CD8-positive, alpha-beta memory T cell (primary cell): Measurements from ENCODE around the gene C1D. TPM values are rescaled to one million over a fixed set of nuclear protein-coding genes. Genes with fewer than 3 reads are reported as not detected.

ENCODE experiments used
- CTCF ChIA-PET: fragments of 350-600 bp; sonication (Branson Sonifier 250); formaldehyde crosslinking; loops from one replicate; lab custom pipeline; 2021; ENCODE audit warnings: antibody characterized with exemption; lab: Charles Lee
- POLR2A ChIA-PET: fragments of 350-600 bp; sonication (Branson Sonifier 250); formaldehyde crosslinking; loops from one replicate; lab custom pipeline; 2021; ENCODE audit warnings: antibody characterized with exemption; lab: Charles Lee
- DNase-seq, 5 donors: peaks; one replicate each; pipeline versions ENCODE4 v3.0.0 to v3.0.0-alpha.2; 2020 to 2022; ENCODE audit warnings: mixed read lengths in 1 of 5
- H3K27ac ChIP-seq: one replicate; pipeline ENCODE4 v1.7.0; 2013; ENCODE audit warnings: low read depth, mild to moderate bottlenecking, low read length, moderate library complexity
- H3K27me3 ChIP-seq: 2 replicates; pipeline ENCODE4 v1.7.0; 2013; ENCODE audit warnings: low read length, mild to moderate bottlenecking; ENCODE audit not compliant: insufficient read depth, poor library complexity, severe bottlenecking
- H3K36me3 ChIP-seq: 2 replicates; pipeline ENCODE4 v1.7.0; 2013; ENCODE audit warnings: mild to moderate bottlenecking, low read length, moderate library complexity; ENCODE audit not compliant: insufficient read depth
- H3K4me1 ChIP-seq: 2 replicates; pipeline ENCODE4 v1.7.0; 2013; ENCODE audit warnings: mild to moderate bottlenecking, low read length, moderate library complexity; ENCODE audit not compliant: insufficient read depth
- H3K4me3 ChIP-seq: 2 replicates; pipeline ENCODE4 v1.7.0; 2013; ENCODE audit warnings: mild to moderate bottlenecking, low read length
- H3K9me3 ChIP-seq: 2 replicates; pipeline ENCODE4 v1.7.0; 2013; ENCODE audit warnings: mild to moderate bottlenecking, low read length
- H3K27ac Mint-ChIP-seq, 8 donors: one replicate each; pipeline ENCODE4 v1.8.0; 2020 to 2021; ENCODE audit warnings: mixed read lengths in 8 of 8, mild to moderate bottlenecking in 6 of 8, inconsistent platforms in 3 of 8, moderate library complexity in 3 of 8
- H3K27me3 Mint-ChIP-seq, 2 donors: one replicate each; pipeline ENCODE4 v1.8.0; 2020 to 2021; ENCODE audit warnings: mixed read lengths in 2 of 2, mild to moderate bottlenecking in 1 of 2, moderate library complexity in 1 of 2
- H3K36me3 Mint-ChIP-seq, 3 donors: one replicate each; pipeline ENCODE4 v1.8.0; 2020 to 2021; ENCODE audit warnings: mixed read lengths in 3 of 3, inconsistent platforms in 1 of 3, mild to moderate bottlenecking in 1 of 3
- H3K4me1 Mint-ChIP-seq, 3 donors: one replicate each; pipeline ENCODE4 v1.8.0; 2020 to 2021; ENCODE audit warnings: mixed read lengths in 3 of 3, inconsistent platforms in 1 of 3, mild to moderate bottlenecking in 1 of 3
- H3K4me3 Mint-ChIP-seq, 7 donors: one replicate each; pipeline ENCODE4 v1.8.0; 2020 to 2021; ENCODE audit warnings: mixed read lengths in 7 of 7, mild to moderate bottlenecking in 6 of 7, moderate library complexity in 4 of 7, inconsistent platforms in 2 of 7
- H3K9me3 Mint-ChIP-seq, 5 donors: one replicate each; pipeline ENCODE4 v1.8.0; 2020 to 2022; ENCODE audit warnings: mixed read lengths in 5 of 5, mild to moderate bottlenecking in 3 of 5, moderate library complexity in 2 of 5, inconsistent platforms in 1 of 5
- polyA plus RNA-seq: library from polyadenylated mRNA; unstranded; fragments of 300-500 nt; fragmentation: Illumina TruSeq; gene quantifications from one replicate; pipeline ENCODE4 v1.2.3, GENCODE V29; 2021
- total RNA-seq, 2 experiments: library from RNA; stranded (reverse); gene quantifications; one replicate each; pipeline ENCODE4 v1.2.3, GENCODE V29; 2021

The C1D gene
- total and polyA plus RNA-seq, 3 experiments from 2014 or later: 28.4 to 33.9 (median 30.3) TPM

DNA sequence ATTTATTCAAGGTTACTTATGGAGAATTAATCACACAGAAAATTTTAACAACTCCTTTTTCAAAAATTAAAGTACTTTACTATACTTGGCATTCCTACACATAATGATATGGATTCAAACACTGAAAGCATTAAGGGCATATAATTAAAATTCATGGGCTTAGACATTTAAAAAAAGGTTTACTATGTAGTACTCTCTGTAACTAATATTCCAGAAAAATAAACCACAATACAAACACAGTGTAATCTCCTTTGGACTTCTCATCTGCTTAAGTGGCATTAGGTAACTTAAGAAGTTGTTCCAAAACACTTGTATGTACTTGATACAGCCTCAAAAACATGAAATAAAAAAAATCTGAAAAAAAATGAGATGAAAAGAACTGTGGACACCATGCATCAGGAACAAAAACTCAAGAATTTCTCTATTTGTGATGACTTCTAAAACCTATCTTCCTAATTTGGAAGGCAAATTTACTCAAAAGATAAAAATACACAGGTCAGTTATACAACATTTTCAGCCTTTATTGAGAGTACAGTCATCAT lies 21.0 kb downstream of the C1D start:
- no peaks in the 10 kb centered on the region for H3K9me3 Mint-ChIP-seq
- Histone ChIP-seq H3K27ac (no peak overlapping the region), H3K4me1 (no peaks in the 10 kb centered on the region), H3K27me3 (no peaks in the 10 kb centered on the region), H3K36me3 (no peaks in the 10 kb centered on the region), H3K4me3 (no peak overlapping the region), H3K9me3 (no peaks in the 10 kb centered on the region)
- ChIA-PET CTCF (no interaction called here), POLR2A (no interaction called here)
- H3K4me3 Mint-ChIP-seq: no peak overlapping the region
- peak overlapping the region in 1 of 8 donors; percentile 8 for H3K27ac Mint-ChIP-seq
- peaks cover 0 to 42% (median 10%) of the 10 kb centered on the region in 3 donors for H3K36me3 Mint-ChIP-seq
- H3K4me1 Mint-ChIP-seq: peaks cover 0 to 7% (median 3%) of the 10 kb centered on the region in 3 donors
- no peak for DNase-seq
- no peaks in the 10 kb centered on the region for H3K27me3 Mint-ChIP-seq

DNA sequence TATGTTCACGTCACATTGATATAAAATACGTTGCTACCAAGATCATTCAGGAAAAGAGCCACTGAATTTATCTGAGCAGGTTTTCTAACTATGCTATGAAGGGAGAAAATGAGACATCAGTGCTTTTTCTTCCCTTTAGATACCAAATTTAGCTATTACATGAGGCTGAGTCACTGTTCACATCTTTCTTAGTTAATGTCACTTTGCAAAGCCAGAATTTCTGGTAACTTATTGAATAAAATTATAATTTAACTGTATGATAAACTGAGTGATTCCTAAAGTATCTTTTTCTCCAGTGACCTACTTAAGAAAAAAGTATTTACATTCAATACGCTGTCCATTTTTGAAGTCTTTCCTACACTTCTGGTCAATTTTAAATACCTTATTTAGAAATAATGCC lies 22.7 kb downstream of the C1D start:
- CTCF ChIA-PET: no interaction called here
- no peaks in the 10 kb centered on the region for H3K27me3 Mint-ChIP-seq
- DNase-seq: no peak

GRCh38 chr2:68039317-68039716 lies 23.5 kb downstream of the C1D start:
- CTCF ChIA-PET: no interaction called here
- Mint-ChIP-seq H3K4me3 (no peak overlapping the region), H3K27ac (no peak overlapping the region)

More for the DNA sequence above, 22.7 kb downstream of the C1D start:
- H3K4me1 Mint-ChIP-seq: no peaks in the 10 kb centered on the region
- H3K4me3 Mint-ChIP-seq: no peak overlapping the region
- Histone ChIP-seq H3K9me3 (no peaks in the 10 kb centered on the region), H3K27ac (no peak overlapping the region), H3K27me3 (no peaks in the 10 kb centered on the region), H3K4me3 (no peak overlapping the region), H3K36me3 (no peaks in the 10 kb centered on the region), H3K4me1 (no peaks in the 10 kb centered on the region)
- no peaks in the 10 kb centered on the region for H3K9me3 Mint-ChIP-seq
- H3K36me3 Mint-ChIP-seq: peaks cover 0 to 30% (median 8%) of the 10 kb centered on the region in 3 donors
- POLR2A ChIA-PET: no interaction called here
- H3K27ac Mint-ChIP-seq: no peak overlapping the region

GRCh38 chr2:68032702-68033101 lies 30.1 kb downstream of the C1D start:
- H3K4me1 Mint-ChIP-seq: no peaks in the 10 kb centered on the region
- no peaks in the 10 kb centered on the region for H3K9me3 Mint-ChIP-seq
- H3K36me3 ChIP-seq: no peaks in the 10 kb centered on the region
- H3K36me3 Mint-ChIP-seq: peaks cover 0 to 2% (median 0%) of the 10 kb centered on the region in 3 donors
- no peak overlapping the region for H3K27ac Mint-ChIP-seq
- H3K4me3 Mint-ChIP-seq: no peak overlapping the region
- no peak for DNase-seq
- ChIA-PET POLR2A (no interaction called here), CTCF (interaction anchor here (1.3 kb wide), 1 partner anchor 23 kb away, joined by 4 read pairs; no protein-coding TSS in a partner anchor)
- no peak overlapping the region for H3K27ac ChIP-seq
- no peaks in the 10 kb centered on the region for H3K27me3 ChIP-seq
- H3K9me3 ChIP-seq: no peaks in the 10 kb centered on the region
- H3K4me3 ChIP-seq: no peak overlapping the region
- H3K4me1 ChIP-seq: no peaks in the 10 kb centered on the region
- peaks cover 0 to 7% of the 10 kb centered on the region in 2 donors for H3K27me3 Mint-ChIP-seq

More at GRCh38 chr2:68039317-68039716, 23.5 kb downstream of the C1D start:
- no peaks in the 10 kb centered on the region for H3K9me3 Mint-ChIP-seq
- no peak for DNase-seq
- H3K27ac ChIP-seq: no peak overlapping the region
- H3K4me1 ChIP-seq: no peaks in the 10 kb centered on the region
- no peaks in the 10 kb centered on the region for H3K36me3 ChIP-seq
- no peaks in the 10 kb centered on the region for H3K27me3 Mint-ChIP-seq
- no peaks in the 10 kb centered on the region for H3K27me3 ChIP-seq
- no peak overlapping the region for H3K4me3 ChIP-seq
- H3K9me3 ChIP-seq: no peaks in the 10 kb centered on the region
- H3K4me1 Mint-ChIP-seq: no peaks in the 10 kb centered on the region
- POLR2A ChIA-PET: no interaction called here
- H3K36me3 Mint-ChIP-seq: peaks cover 0 to 26% (median 8%) of the 10 kb centered on the region in 3 donors

DNA sequence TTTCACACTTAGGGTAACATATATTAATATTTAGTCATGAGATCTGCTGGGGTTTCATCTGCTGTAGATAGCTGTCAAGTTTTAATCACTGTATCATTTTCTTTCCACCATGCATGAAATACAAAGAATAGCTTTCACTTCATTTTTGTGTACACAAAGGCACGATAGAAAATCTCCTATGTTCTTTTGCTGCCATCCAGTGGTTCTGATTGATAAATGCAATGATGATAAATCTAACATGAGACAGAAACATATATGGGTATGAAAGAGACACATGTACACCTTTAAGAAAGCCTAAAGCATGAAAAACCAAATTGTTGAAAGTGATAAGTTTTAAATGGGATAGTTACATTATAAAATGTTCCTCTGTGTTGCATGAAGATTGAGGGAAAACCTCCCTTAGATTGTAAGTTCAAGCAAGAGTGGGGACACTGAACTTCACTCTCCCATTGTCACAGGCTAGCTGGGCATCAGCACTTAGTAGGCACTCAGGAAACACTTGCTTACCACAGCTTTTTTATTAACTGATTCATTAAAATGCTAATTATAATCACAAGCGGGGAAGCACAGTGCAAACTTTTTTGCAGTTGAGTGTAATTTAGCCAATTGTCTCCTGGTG lies 31.2 kb downstream of the C1D start:
- Histone ChIP-seq H3K36me3 (no peaks in the 10 kb centered on the region), H3K27ac (no peak overlapping the region), H3K4me3 (no peak overlapping the region), H3K4me1 (no peaks in the 10 kb centered on the region), H3K9me3 (no peaks in the 10 kb centered on the region), H3K27me3 (no peaks in the 10 kb centered on the region)
- Mint-ChIP-seq H3K27ac (no peak overlapping the region), H3K27me3 (peaks cover 0 to 13% of the 10 kb centered on the region in 2 donors), H3K36me3 (no peaks in the 10 kb centered on the region), H3K4me1 (no peaks in the 10 kb centered on the region), H3K9me3 (no peaks in the 10 kb centered on the region), H3K4me3 (no peak overlapping the region)
- ChIA-PET POLR2A (interaction anchor here (1.2 kb wide), 1 partner anchor 16 kb away, joined by 3 read pairs; no protein-coding TSS in a partner anchor), CTCF (interaction anchor here (1.3 kb wide), 1 partner anchor 24 kb away, joined by 4 read pairs; no protein-coding TSS in a partner anchor)
- DNase-seq: peak in 2 of 5 donors; percentile 6 to 11

GRCh38 chr2:68031043-68031442 lies 31.8 kb downstream of the C1D start:
- Mint-ChIP-seq H3K9me3 (no peaks in the 10 kb centered on the region), H3K4me1 (no peaks in the 10 kb centered on the region), H3K27me3 (peaks cover 3 to 18% of the 10 kb centered on the region in 2 donors), H3K4me3 (no peak overlapping the region), H3K36me3 (no peaks in the 10 kb centered on the region), H3K27ac (no peak overlapping the region)
- Histone ChIP-seq H3K4me3 (no peak overlapping the region), H3K9me3 (no peaks in the 10 kb centered on the region), H3K36me3 (no peaks in the 10 kb centered on the region), H3K27ac (no peak overlapping the region), H3K4me1 (no peaks in the 10 kb centered on the region), H3K27me3 (no peaks in the 10 kb centered on the region)
- ChIA-PET POLR2A (interaction anchor here (1.2 kb wide), 1 partner anchor 17 kb away, joined by 3 read pairs; no protein-coding TSS in a partner anchor), CTCF (no interaction called here)
- no peak for DNase-seq

DNA sequence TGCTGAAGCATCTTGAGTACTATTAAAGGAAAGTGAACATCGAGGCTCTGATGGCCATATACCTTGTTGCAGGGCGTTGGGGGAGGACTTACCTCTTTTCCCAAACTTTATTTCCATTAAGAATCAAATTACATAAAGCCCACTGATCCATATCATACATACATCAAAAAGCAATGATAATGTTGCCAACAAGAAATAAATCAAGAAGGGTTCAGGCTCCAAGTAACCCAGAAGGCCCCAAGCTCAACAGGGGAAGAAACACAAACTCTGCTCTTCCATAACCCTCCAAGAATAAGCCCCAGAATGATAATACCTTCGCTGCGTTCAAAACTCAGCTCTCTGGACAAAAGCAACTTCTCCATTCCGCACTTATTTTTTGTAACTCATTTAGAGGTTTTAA lies 32.3 kb downstream of the C1D start:
- H3K4me1 ChIP-seq: no peaks in the 10 kb centered on the region
- ChIA-PET POLR2A (interaction anchor here (1.2 kb wide), 1 partner anchor 17 kb away, joined by 3 read pairs; no protein-coding TSS in a partner anchor), CTCF (no interaction called here)
- H3K27ac ChIP-seq: no peak overlapping the region
- H3K9me3 ChIP-seq: no peaks in the 10 kb centered on the region
- no peaks in the 10 kb centered on the region for H3K27me3 ChIP-seq
- no peak for DNase-seq
- H3K4me3 Mint-ChIP-seq: no peak overlapping the region
- no peak overlapping the region for H3K4me3 ChIP-seq
- H3K36me3 Mint-ChIP-seq: no peaks in the 10 kb centered on the region
- H3K36me3 ChIP-seq: no peaks in the 10 kb centered on the region
- H3K9me3 Mint-ChIP-seq: no peaks in the 10 kb centered on the region
- peaks cover 4 to 21% of the 10 kb centered on the region in 2 donors for H3K27me3 Mint-ChIP-seq
- H3K4me1 Mint-ChIP-seq: no peaks in the 10 kb centered on the region
- H3K27ac Mint-ChIP-seq: no peak overlapping the region

- Mint-ChIP-seq H3K4me3 (no peak overlapping the region), H3K27me3 (peaks cover 12 to 36% of the 10 kb centered on the region in 2 donors), H3K36me3 (no peaks in the 10 kb centered on the region), H3K9me3 (no peaks in the 10 kb centered on the region), H3K4me1 (no peaks in the 10 kb centered on the region), H3K27ac (no peak overlapping the region)
- H3K4me1 ChIP-seq: no peaks in the 10 kb centered on the region
- no peaks in the 10 kb centered on the region for H3K36me3 ChIP-seq
- POLR2A ChIA-PET: no interaction called here
- no peak overlapping the region for H3K27ac ChIP-seq
- no peaks in the 10 kb centered on the region for H3K27me3 ChIP-seq
- H3K9me3 ChIP-seq: no peaks in the 10 kb centered on the region
- CTCF ChIA-PET: no interaction called here
- no peak overlapping the region for H3K4me3 ChIP-seq
- DNase-seq: no peak
These were observed 34.8 kb downstream of the C1D start for GRCh38 chr2:68027959-68028358.
